GM10266 (cell line): ENCODE data around the gene RELB.
A peak's percentile ranks its signal among the peaks of the same experiment; 100 is the strongest.

ENCODE experiments used
- DNase-seq: peaks from one replicate; pipeline ENCODE4 v3.0.0; 2012; ENCODE audit errors: extremely low spot score
- CTCF ChIP-seq: IDR thresholded peaks from 2 replicates; pipeline ENCODE4 v1.5.1; 2012; ENCODE audit warnings: mild to moderate bottlenecking, low read depth; ENCODE audit not compliant: control insufficient read depth, insufficient read depth; ENCODE audit errors: missing control alignments

Gene RELB

GRCh38 chr19:45070214-45070613 lies 69.0 kb downstream of the RELB start:
- DNase-seq, result no peak
- TF ChIP-seq CTCF, result no peak

GRCh38 chr19:45070861-45071544 lies 69.7 kb downstream of the RELB start:
- TF ChIP-seq CTCF, result no peak
- DNase-seq, result no peak

GRCh38 chr19:45071545-45071938 lies 70.3 kb downstream of the RELB start:
- no peak for TF ChIP-seq CTCF
- DNase-seq, result no peak

GRCh38 chr19:45071969-45072790 lies 70.9 kb downstream of the RELB start:
- no peak for TF ChIP-seq CTCF
- DNase-seq, result no peak

- no peak for TF ChIP-seq CTCF
- no peak for DNase-seq
Observed at GRCh38 chr19:45074744-45075300, 73.6 kb downstream of the RELB start.

GRCh38 chr19:45075301-45076028 lies 74.2 kb downstream of the RELB start:
- peak; percentile 98 for DNase-seq

More at GRCh38 chr19:45075301-45076028, 74.2 kb downstream of the RELB start:
- TF ChIP-seq CTCF, result no peak
